ENCODE data around the gene PRKCI.

PRKCI gene

GRCh38 chr3:170352936-170353335 lies 130.7 kb downstream of the PRKCI start:
- no peak overlapping the region for H3K4me3 ChIP-seq (ENCODE audit: low read length, poor library complexity, severe bottlenecking)
- no peak overlapping the region for H3K4me2 ChIP-seq (ENCODE audit: low read depth, low read length, poor library complexity, severe bottlenecking)
- H3K4me1 ChIP-seq (ENCODE audit: insufficient read depth, low read length, poor library complexity, severe bottlenecking): peaks cover 25% of the 10 kb centered on the region
- no peaks in the 10 kb centered on the region for H4K20me1 ChIP-seq (ENCODE audit: insufficient read depth, low read length, poor library complexity, severe bottlenecking)
- H3K9me3 ChIP-seq (ENCODE audit: insufficient read depth, low read depth, low read length): no peaks in the 10 kb centered on the region
- peaks cover 3% of the 10 kb centered on the region; the same call in 1 of the 2 replicates for H3F3A ChIP-seq (ENCODE audit: low read depth)
- H2AFZ ChIP-seq (ENCODE audit: low read length): no peak overlapping the region
- no peaks in the 10 kb centered on the region for H3K9me2 ChIP-seq (replicated peaks; ENCODE audit: low read depth, low read length)
- no peaks in the 10 kb centered on the region for H3K36me3 ChIP-seq (ENCODE audit: insufficient read depth, low read length)
- H3K9ac ChIP-seq (ENCODE audit: low read depth, low read length, poor library complexity, severe bottlenecking): no peak overlapping the region
- H3K79me2 ChIP-seq (ENCODE audit: insufficient read depth, low read length): peaks cover 2% of the 10 kb centered on the region; the same call in 1 of the 2 replicates
- TF ChIP-seq EZH2phosphoT487 (IDR thresholded peaks at IDR 0.05; ENCODE audit: borderline replicate concordance) (no peak), CTCF (conservative IDR thresholded peaks at IDR 0.05; ENCODE audit: low read length) (no peak)
- H3K27me3 ChIP-seq (ENCODE audit: insufficient read depth, low read length, poor library complexity, severe bottlenecking): no peaks in the 10 kb centered on the region

- H3K36me3 ChIP-seq (ENCODE audit: insufficient read depth, low read length): no peaks in the 10 kb centered on the region
- H3K9me2 ChIP-seq (replicated peaks; ENCODE audit: low read depth, low read length): no peaks in the 10 kb centered on the region
- no peaks in the 10 kb centered on the region for H3K27me3 ChIP-seq (ENCODE audit: insufficient read depth, low read length, poor library complexity, severe bottlenecking)
- no peak overlapping the region for H2AFZ ChIP-seq (ENCODE audit: low read length)
- peaks cover 4% of the 10 kb centered on the region; the same call in 1 of the 2 replicates for H3F3A ChIP-seq (ENCODE audit: low read depth)
- peaks cover 27% of the 10 kb centered on the region for H3K4me1 ChIP-seq (ENCODE audit: insufficient read depth, low read length, poor library complexity, severe bottlenecking)
- H3K9ac ChIP-seq (ENCODE audit: low read depth, low read length, poor library complexity, severe bottlenecking): no peak overlapping the region
- TF ChIP-seq EZH2phosphoT487 (IDR thresholded peaks at IDR 0.05; ENCODE audit: borderline replicate concordance): no peak
- no peak for TF ChIP-seq CTCF (conservative IDR thresholded peaks at IDR 0.05; ENCODE audit: low read length)
- H3K9me3 ChIP-seq (ENCODE audit: insufficient read depth, low read depth, low read length): no peaks in the 10 kb centered on the region
- H3K79me2 ChIP-seq (ENCODE audit: insufficient read depth, low read length): peaks cover 8% of the 10 kb centered on the region
- H4K20me1 ChIP-seq (ENCODE audit: insufficient read depth, low read length, poor library complexity, severe bottlenecking): peaks cover under 1% of the 10 kb centered on the region
- H3K4me3 ChIP-seq (ENCODE audit: low read length, poor library complexity, severe bottlenecking): no peak overlapping the region
- no peak overlapping the region for H3K4me2 ChIP-seq (ENCODE audit: low read depth, low read length, poor library complexity, severe bottlenecking)
Measured at GRCh38 chr3:170353485-170353884, 131.3 kb downstream of the PRKCI start.

- Histone ChIP-seq H3K79me2 (ENCODE audit: insufficient read depth, low read length) (peaks cover 20% of the 10 kb centered on the region), H3K27me3 (ENCODE audit: insufficient read depth, low read length, poor library complexity, severe bottlenecking) (no peaks in the 10 kb centered on the region), H2AFZ (ENCODE audit: low read length) (no peak overlapping the region), H3K9me3 (ENCODE audit: insufficient read depth, low read depth, low read length) (no peaks in the 10 kb centered on the region), H3K4me3 (ENCODE audit: low read length, poor library complexity, severe bottlenecking) (no peak overlapping the region), H3K36me3 (ENCODE audit: insufficient read depth, low read length) (no peaks in the 10 kb centered on the region), H3K4me2 (ENCODE audit: low read depth, low read length, poor library complexity, severe bottlenecking) (no peak overlapping the region), H4K20me1 (ENCODE audit: insufficient read depth, low read length, poor library complexity, severe bottlenecking) (peaks cover 7% of the 10 kb centered on the region), H3F3A (ENCODE audit: low read depth) (peaks cover 10% of the 10 kb centered on the region; the same call in 1 of the 2 replicates), H3K9me2 (replicated peaks; ENCODE audit: low read depth, low read length) (no peaks in the 10 kb centered on the region), H3K4me1 (ENCODE audit: insufficient read depth, low read length, poor library complexity, severe bottlenecking) (peaks cover 39% of the 10 kb centered on the region), H3K9ac (ENCODE audit: low read depth, low read length, poor library complexity, severe bottlenecking) (no peak overlapping the region)
- TF ChIP-seq CTCF (conservative IDR thresholded peaks at IDR 0.05; ENCODE audit: low read length): no peak
- no peak for TF ChIP-seq EZH2phosphoT487 (IDR thresholded peaks at IDR 0.05; ENCODE audit: borderline replicate concordance)
Measured at GRCh38 chr3:170354760-170355159, 132.5 kb downstream of the PRKCI start.
